ENCODE data around the gene SEMA3A.
"Not testable (repeated sequence)": the region's sequence is repeated elsewhere in the genome, so short reads cannot be mapped to it uniquely, and the experiment has no call there.

The SEMA3A gene

GRCh38 chr7:84152995-84153394 lies 41.6 kb downstream of the SEMA3A start:
- no peak for DNase-seq (ENCODE audit: low spot score)

DNA sequence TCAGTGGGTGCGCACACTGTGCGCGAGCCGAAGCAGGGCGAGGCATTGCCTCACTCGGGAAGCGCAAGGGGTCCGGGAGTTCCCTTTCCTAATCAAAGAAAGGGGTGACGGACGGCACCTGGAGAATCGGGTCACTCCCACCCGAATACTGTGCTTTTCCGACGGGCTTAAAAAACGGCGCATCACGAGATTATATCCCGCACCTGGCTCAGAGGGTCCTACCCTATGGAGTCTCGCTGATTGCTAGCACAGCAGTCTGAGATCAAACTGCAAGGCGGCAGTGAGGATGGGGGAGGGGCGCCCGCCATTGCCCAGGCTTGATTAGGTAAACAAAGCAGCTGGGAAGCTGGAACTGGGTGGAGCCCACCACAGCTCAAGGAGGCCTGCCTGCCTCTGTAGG lies 44.2 kb downstream of the SEMA3A start:
- DNase-seq (ENCODE audit: low spot score) = not testable (repeated sequence)

DNA sequence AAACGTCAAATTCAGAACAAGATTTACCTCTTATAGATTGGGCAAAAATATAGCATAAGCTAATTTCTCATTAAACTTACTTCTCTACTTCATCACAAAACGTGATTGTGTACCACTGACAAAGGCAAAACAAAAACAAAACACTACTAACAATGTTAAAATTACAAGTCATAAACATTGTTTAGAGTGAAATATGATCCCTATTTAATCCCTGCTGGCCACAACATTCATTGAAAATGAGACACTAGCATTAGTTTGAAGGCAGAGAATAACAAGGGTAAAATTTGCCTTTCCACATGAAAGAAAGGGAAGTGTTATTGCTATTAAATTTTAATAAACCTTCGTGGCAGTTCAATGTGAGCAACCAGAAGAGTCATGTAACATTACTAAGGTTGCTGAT lies 45.0 kb downstream of the SEMA3A start:
- no peak for DNase-seq (ENCODE audit: low spot score)

- no peak for DNase-seq (ENCODE audit: low spot score)
Measured at GRCh38 chr7:84145892-84146291, 48.7 kb downstream of the SEMA3A start.

- DNase-seq (ENCODE audit: low spot score) = no peak
Measured at GRCh38 chr7:84144935-84145334, 49.7 kb downstream of the SEMA3A start.

GRCh38 chr7:84144480-84144879 lies 50.1 kb downstream of the SEMA3A start:
- no peak for DNase-seq (ENCODE audit: low spot score)

DNA sequence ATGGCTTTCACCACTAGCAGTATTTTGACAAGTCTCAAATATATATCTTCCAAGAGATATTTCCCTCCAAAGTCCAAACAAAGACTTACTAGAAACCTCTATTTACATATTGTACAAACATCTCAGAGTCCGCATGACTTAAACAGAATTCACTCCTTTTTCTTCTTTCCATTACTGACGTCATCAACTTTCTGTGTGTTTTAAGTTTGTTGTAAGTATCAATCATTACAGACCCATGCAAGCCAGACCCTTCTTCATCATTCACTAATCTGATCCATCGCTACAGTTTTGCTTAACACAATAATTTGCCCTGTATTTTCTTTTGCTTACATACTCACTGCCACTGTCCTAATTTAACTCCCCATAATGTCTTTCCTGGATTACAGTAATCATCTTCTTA lies 51.9 kb downstream of the SEMA3A start:
- DNase-seq (ENCODE audit: low spot score) = no peak

DNA sequence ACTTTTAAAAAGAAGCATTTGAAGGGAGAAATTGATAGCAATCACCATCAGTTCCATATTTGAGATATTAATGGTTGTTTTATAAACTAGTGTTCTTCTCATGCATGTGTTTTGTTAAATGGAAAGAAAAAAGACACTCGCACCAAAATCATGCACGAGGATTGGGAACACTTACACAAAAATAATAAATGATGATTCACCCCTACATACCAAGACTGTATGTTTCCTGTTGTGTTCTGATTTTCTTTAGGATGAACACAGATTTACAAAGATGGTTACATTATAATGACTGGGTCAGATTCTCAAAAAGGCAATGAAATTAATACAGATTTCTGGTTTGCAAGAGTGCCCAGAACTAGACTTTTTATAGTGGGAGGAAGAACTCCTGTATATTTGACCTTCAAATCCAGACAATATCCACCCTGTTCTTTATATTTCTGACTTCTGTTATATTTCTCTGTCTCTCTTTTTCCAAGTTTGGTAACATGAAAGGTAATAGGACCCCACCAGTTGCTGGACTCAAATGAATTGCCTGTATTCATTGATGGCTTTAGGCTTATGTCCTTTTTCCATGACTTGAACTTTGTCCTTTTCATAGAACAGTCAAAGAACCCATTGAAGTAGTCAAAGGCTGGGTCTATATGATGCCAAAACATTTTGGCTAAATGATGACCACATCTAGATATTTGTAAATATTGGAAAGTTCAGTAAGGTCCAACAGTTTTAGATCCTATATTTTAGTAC lies 54.4 kb downstream of the SEMA3A start:
- no peak for DNase-seq (ENCODE audit: low spot score)

DNA sequence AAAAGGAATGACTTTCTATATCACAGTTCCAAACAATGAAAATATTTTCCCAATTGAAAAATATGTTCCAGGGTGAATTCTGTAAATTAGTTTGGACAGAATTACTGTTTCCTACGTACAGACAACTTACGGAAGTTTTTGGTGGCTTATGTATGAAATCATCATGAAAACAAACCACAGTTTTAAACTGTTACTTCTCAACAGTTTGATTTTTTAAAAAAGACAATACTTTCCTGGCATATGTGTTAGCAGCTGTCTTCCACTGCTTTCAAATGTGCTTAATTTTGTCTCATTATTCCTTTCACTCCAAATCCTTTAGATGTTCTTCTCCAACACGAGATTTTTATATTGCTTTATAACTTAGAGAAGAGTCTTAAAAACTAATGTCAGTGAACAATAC lies 56.2 kb downstream of the SEMA3A start:
- DNase-seq (ENCODE audit: low spot score) = no peak

DNA sequence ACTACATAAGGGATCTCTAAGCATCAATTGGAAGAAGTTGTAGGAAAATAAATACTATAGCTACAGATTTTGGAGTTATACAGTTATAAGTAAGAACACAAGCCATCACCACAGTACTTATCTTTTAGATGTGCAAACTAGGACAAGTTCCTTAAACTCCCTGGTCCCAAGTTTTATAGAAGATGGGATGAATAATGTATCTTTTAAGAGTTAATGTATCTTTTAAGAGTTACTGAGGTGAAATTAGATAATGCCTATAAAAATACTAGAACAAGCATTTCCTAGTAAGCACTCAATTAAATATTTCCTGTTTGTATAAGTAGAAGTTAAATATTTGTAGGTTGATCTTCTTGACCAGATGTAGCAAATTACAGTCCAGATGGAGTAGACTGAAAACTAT lies 56.8 kb downstream of the SEMA3A start:
- no peak for DNase-seq (ENCODE audit: low spot score)

GRCh38 chr7:84136809-84137208 lies 57.8 kb downstream of the SEMA3A start:
- DNase-seq (ENCODE audit: low spot score) = no peak

DNA sequence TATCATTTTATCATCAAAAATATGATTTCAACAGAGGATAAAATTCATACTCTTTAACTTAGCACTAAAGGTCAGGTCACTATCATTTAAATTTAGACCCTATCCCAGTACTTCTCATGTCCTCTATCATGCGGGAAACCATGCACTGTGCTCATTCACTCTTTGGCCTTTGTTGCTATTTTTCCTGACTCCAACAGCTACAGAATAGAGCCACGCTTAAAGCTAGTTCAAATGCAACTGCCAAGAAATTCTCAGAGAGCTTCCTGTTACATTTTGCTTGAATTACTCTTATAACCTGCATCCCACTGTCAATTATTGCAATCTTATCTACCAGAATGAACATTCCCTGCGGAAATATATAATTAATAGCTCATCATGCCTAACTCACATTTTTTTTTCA lies 58.3 kb downstream of the SEMA3A start:
- DNase-seq (ENCODE audit: low spot score) = no peak

DNA sequence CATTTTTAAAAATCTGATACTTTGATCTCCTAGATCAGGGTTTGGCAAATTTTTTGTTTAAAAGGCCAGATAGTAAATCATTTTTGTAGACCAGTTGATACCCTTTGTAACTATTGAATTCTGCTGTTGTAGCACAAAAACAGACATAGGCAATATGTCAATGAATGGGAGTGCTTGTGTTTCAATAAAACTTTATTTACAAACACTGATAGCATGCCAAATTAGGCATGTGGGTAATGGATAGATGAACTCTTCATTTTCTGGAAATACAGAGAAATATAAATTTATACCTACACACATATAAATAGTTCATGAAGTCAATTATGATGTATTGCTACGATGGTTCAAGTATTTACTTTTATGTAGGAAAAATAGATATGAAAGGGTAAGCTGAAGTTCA lies 60.4 kb downstream of the SEMA3A start:
- no peak for DNase-seq (ENCODE audit: low spot score)

DNA sequence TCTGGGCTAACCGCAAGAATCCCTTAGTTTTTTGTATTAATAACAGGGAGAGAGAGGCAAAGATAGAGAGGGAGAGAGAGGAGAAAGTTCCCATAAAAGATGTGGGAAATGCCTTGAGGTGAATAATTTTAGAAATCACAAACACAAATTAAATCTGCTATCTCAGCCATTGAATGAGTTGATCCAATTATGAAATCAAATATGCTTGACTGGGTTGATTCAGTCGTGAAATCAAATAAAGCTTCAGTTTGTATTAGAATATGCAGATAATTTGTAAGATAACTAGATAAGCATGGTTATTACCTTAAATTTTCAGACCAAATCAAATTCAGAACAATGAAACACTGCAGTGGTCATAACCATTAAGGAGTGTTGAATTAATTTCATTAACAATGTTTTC lies 68.9 kb downstream of the SEMA3A start:
- no peak for DNase-seq (ENCODE audit: low spot score)

DNA sequence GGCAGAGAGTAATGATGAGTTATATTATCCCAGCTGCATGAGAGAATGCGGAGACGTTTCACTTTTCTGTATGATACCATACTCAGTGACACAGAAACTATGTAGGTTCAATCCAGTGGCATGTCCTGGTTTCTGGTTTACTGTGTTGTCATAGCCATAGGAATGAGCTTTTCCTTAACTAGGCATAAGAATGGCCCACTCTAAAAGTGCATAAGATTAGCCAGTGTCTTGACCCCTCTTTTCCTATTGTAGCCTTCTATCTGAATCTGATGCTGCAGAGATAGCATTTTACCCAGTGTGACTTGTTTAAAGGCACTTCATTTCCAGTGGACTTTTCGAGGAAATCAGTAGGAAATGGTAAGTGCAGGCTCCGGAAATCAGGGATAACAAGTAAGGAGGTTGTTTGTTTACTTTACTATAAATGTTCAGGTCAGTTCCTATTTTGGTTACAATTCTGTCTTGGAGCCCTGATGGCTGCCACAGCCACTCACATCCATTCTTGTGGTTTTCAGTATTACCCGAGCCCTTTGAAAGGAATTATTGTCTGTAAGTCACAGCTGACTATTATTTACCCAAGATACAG lies 70.5 kb downstream of the SEMA3A start:
- DNase-seq (ENCODE audit: low spot score) = peak; percentile 17

DNA sequence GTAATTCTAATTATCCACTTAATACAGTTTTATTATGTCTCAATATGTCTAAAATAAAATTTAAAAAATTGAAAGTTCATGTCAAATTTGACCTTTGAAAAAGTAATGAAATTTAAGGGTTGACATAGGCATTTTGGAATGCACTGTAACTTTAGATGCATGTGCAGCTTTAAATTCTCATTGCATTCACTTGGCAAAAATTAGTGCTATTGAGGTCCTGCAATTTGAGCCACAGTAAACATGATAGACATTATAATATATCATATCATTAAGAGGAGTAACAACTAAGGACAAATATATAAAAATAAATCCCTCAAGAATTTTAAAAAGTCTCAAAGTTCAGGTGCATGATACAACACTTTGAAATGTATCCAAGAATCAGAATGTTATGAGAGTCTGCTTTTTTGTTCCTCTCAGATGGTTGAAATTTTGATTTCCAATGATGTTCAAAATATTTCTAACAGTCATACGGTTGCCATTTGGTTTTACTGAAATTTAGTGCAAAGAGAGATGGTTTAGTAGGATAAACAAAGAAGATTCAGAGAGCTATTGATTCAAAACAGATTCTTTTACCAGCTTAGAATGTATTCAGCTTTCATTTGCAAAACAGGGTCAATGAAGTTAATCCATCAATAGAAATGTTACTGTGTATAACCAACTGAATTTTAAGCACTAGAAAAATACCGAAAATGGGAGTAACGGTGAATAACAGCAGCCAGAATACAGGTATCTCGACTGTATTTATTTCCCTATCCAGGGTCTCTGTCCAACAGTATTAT lies 71.8 kb downstream of the SEMA3A start:
- no peak for DNase-seq (ENCODE audit: low spot score)

- DNase-seq (ENCODE audit: low spot score) = no peak
Measured at GRCh38 chr7:84117304-84117703, 77.3 kb downstream of the SEMA3A start.

GRCh38 chr7:84113906-84114850 lies 80.4 kb downstream of the SEMA3A start:
- DNase-seq (ENCODE audit: low spot score) = no peak

DNA sequence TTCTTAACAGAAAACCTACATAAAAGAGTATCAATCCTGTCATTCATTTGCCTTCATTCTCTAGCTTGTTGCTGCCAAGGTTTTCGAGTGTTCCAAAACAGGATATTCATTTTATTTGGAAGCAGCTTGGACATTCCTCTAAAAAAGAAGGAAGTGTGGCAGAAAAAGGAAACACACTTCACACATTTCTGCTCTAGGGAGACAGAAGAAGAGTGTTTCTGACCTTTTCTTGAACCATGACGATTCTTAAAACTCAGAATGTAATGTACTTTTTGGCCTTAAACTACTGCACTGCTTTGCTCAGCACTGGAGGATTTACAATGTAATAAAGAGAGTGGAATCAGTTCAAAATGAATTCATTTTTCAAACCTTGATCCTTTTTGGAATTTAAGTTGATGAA lies 81.3 kb downstream of the SEMA3A start:
- no peak for DNase-seq (ENCODE audit: low spot score)

DNA sequence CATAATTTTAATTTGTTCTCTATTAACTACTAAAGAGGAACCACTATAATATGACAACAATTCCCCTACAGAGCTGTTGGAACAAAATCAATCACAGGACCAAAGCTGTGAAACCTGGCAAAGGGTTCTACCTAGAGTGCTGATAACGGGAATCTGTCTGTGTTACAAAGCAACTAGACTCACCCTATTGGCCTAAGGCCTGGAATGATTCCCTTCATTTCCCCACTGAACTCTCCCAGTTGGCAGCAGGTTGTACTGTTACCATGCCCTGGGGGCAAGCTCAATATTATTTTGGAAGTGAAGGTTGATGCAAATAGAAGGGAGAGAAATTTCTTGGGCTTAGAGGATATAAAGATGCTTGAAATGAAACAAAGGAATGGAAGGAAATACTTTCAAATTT lies 81.8 kb downstream of the SEMA3A start:
- no peak for DNase-seq (ENCODE audit: low spot score)

DNA sequence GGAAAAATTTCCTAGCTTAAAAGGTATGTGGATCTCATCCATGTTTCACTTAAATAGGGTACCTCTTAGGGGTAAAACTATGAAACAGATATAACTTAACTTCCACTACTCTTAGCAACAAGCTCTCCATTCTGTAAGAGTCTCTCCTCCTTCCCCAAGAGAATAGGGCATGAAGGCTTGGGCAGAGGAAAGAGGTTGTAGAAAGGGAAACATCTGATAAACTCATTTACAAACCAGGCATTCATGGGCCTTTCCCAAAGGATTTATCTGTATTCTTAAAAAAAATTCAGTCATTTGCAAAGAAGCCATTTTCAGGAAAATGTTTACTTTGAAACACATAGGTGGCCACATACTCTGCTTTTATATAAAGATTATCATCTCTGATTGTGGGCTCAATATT lies 82.7 kb downstream of the SEMA3A start:
- DNase-seq (ENCODE audit: low spot score) = no peak

DNA sequence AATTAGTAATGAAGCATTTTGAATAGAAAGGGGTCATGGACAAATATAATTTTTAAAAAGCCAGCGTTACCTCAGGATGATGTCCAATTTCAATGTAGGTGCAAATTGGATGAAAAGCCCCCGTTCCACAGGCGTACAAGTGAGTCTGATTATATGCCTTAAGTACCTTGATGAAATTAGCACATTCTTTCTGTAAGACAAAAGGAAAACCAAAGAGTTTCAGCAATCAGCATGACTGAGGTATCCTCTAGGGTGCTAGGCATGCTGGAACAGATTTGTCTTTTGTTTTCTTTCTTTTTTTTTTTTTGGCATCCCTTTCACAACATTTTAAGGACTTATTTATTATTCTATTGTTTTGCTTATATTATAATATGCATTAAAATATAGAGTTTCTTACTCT lies 84.2 kb downstream of the SEMA3A start:
- DNase-seq (ENCODE audit: low spot score) = no peak
